ENCODE measurements around the gene BSND. TPM values are rescaled to one million over a fixed set of nuclear protein-coding genes. Genes with fewer than 3 reads are reported as not detected.

The BSND gene
- total RNA-seq, 6 donors from 2014 or later, result under 0.01 to 0.10 TPM; not detected in 4

GRCh38 chr1:55006931-55007330 lies 8.2 kb downstream of the BSND start:
- no peaks in the 10 kb centered on the region for H3K36me3 ChIP-seq
- H3K4me1 ChIP-seq, result no peaks in the 10 kb centered on the region
- TF ChIP-seq POLR2A (IDR thresholded peaks at IDR 0.05), result no peak
- TF ChIP-seq CTCF (IDR thresholded peaks at IDR 0.05), result no peak
- no peak for TF ChIP-seq EP300 (IDR thresholded peaks at IDR 0.05)
- TF ChIP-seq POLR2AphosphoS5 (IDR thresholded peaks at IDR 0.05), result no peak
- H3K9me3 ChIP-seq, result no peaks in the 10 kb centered on the region
- H3K27me3 ChIP-seq, result no peaks in the 10 kb centered on the region
- DNase-seq (no peak), ATAC-seq (ENCODE audit: low FRiP score in 2 of 2) (no peak)
- no peak overlapping the region for H3K27ac ChIP-seq
- H3K4me3 ChIP-seq, result no peak overlapping the region
- 87 to 92% methylated on average over 7 to 12 of the region's 12 CpGs for WGBS, 2 donors

- no peak for DNase-seq
- Histone ChIP-seq H3K36me3 (no peaks in the 10 kb centered on the region), H3K27ac (no peak overlapping the region), H3K27me3 (no peaks in the 10 kb centered on the region), H3K4me3 (no peak overlapping the region), H3K4me1 (no peaks in the 10 kb centered on the region), H3K9me3 (no peaks in the 10 kb centered on the region)
- no peak for TF ChIP-seq POLR2A (IDR thresholded peaks at IDR 0.05)
- TF ChIP-seq EP300 (IDR thresholded peaks at IDR 0.05), result no peak
- no peak for TF ChIP-seq POLR2AphosphoS5 (IDR thresholded peaks at IDR 0.05)
- TF ChIP-seq CTCF (IDR thresholded peaks at IDR 0.05), result no peak
- ATAC-seq (ENCODE audit: low FRiP score in 2 of 2), result no peak
- WGBS, 2 donors, result 76 to 87% methylated on average over 3 of the region's 3 CpGs
Measured at GRCh38 chr1:55007625-55008024, 8.9 kb downstream of the BSND start.

GRCh38 chr1:55010194-55010886 lies 11.6 kb downstream of the BSND start:
- Histone ChIP-seq H3K4me3 (no peak overlapping the region), H3K36me3 (no peaks in the 10 kb centered on the region), H3K9me3 (no peaks in the 10 kb centered on the region), H3K4me1 (no peaks in the 10 kb centered on the region), H3K27me3 (no peaks in the 10 kb centered on the region), H3K27ac (no peak overlapping the region)
- no peak for DNase-seq
- no peak for ATAC-seq (ENCODE audit: low FRiP score in 2 of 2)
- TF ChIP-seq CTCF (IDR thresholded peaks at IDR 0.05), result no peak
- TF ChIP-seq EP300 (IDR thresholded peaks at IDR 0.05), result no peak
- no peak for TF ChIP-seq POLR2A (IDR thresholded peaks at IDR 0.05)
- no peak for TF ChIP-seq POLR2AphosphoS5 (IDR thresholded peaks at IDR 0.05)
- WGBS, 2 donors, result 78 to 93% methylated on average over 4 to 9 of the region's 9 CpGs

- H3K27me3 ChIP-seq, result no peaks in the 10 kb centered on the region
- H3K9me3 ChIP-seq, result no peaks in the 10 kb centered on the region
- no peaks in the 10 kb centered on the region for H3K4me1 ChIP-seq
- no peak for DNase-seq
- no peaks in the 10 kb centered on the region for H3K36me3 ChIP-seq
- H3K4me3 ChIP-seq, result no peak overlapping the region
- TF ChIP-seq EP300 (IDR thresholded peaks at IDR 0.05) (no peak), POLR2AphosphoS5 (IDR thresholded peaks at IDR 0.05) (no peak), POLR2A (IDR thresholded peaks at IDR 0.05) (no peak), CTCF (IDR thresholded peaks at IDR 0.05) (no peak)
- ATAC-seq (ENCODE audit: low FRiP score in 2 of 2), result no peak
- 84 to 95% methylated on average over 7 of the region's 7 CpGs for WGBS, 2 donors
- H3K27ac ChIP-seq, result no peak overlapping the region
Measured at GRCh38 chr1:55010887-55011217, 12.1 kb downstream of the BSND start.

- H3K36me3 ChIP-seq, result no peaks in the 10 kb centered on the region
- no peaks in the 10 kb centered on the region for H3K9me3 ChIP-seq
- H3K4me3 ChIP-seq, result no peak overlapping the region
- no peak for TF ChIP-seq CTCF (IDR thresholded peaks at IDR 0.05)
- TF ChIP-seq POLR2A (IDR thresholded peaks at IDR 0.05), result no peak
- TF ChIP-seq POLR2AphosphoS5 (IDR thresholded peaks at IDR 0.05), result no peak
- no peak for TF ChIP-seq EP300 (IDR thresholded peaks at IDR 0.05)
- no peak for ATAC-seq (ENCODE audit: low FRiP score in 2 of 2)
- H3K27ac ChIP-seq, result no peak overlapping the region
- H3K4me1 ChIP-seq, result no peaks in the 10 kb centered on the region
- WGBS, 2 donors, result 68% methylated on average over 1 of the region's 1 CpG
- H3K27me3 ChIP-seq, result no peaks in the 10 kb centered on the region
- no peak for DNase-seq
Measured at GRCh38 chr1:55012661-55013060, 13.9 kb downstream of the BSND start.

Measured in upper lobe of left lung (tissue), 6 donors.